Stimulated activated CD4-positive, alpha-beta T cell treated with anti-CD3 and anti-CD28 coated beads, Interleukin-12 subunit alpha, Interleukin-12 subunit beta, amount 100 ng/mL, for 48 hours (primary cell): ENCODE results near the gene UBE2R2.
"Not testable (repeated sequence)": the region's sequence is repeated elsewhere in the genome, so short reads cannot be mapped to it uniquely, and the experiment has no call there.

Experiments used
- DNase-seq, 3 donors: peaks; one replicate each; pipeline ENCODE4 v3.0.0-alpha.2; 2020; ENCODE audit warnings: low read depth in 2 of 3, low spot score in 1 of 3

Gene UBE2R2

GRCh38 chr9:33816327-33817252 lies at the start of gene UBE2R2:
Gene UBE2R2, plus strand, starts transcription at chr9:33817160. Its CDS starts 598 bp downstream, at chr9:33817758.
- peak; percentile 85 to 92 (median 86) for DNase-seq

DNA sequence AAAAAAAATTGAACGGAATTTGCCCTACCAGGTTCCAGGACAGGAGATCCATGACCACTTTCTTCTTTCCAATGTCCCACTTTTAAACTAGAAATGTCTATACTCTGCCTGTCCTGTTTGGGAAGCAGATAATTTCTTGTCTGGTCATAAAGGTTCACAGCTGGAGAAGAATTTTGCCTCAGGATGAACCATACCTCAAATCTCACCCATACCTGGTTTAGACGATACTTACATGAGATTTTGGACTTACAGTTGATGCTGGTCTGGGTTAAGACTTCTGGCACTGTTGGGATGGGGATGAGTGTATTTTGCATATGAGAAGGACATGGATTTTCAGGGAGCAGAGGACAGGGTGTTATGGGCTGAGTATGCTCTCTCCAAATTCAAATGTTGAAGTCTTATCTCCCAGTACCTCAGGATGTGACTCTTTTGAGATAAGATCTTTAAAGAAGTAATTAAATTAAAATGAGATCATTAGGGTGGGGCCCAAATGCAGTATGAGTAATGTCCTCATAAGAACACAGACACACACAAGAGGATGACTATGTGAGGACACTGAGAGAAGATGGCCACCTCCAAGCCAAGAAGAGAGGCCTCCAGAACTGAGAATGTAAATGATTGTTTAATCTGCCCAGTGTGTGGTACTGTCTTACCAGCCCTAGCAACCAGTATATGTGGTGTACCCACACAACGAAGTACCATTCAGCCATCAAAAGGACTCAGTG lies 46.6 kb upstream of the UBE2R2 start:
- not testable (repeated sequence) for DNase-seq

GRCh38 chr9:33773135-33773534 lies 43.8 kb upstream of the UBE2R2 start:
- DNase-seq: not testable (repeated sequence)

DNA sequence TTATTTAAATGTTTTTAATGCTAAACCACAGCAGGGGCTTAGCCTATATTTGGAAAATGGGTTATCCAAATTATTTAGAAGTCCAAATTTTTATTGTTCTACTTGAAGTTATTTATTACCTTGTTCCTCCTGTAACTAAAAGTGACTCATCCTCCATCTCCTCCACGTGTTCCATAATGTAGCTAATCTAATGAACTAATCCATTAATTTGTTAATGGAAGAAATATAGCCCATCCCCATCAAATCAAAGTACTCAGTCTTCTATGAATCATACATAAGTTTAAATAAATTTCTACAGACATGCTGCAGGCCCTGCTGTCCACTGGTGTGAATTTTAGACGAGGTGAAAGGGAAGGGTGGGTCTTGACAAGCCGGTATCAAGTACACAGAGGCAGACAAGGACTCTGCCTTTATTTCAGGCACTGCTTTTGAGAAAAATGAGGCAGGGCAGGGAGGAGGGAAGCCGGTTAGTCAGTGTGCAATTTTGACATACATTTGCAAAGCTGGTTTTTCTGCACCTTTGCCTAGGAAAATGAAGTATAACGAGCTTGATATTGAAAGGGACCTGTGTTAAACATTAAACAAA lies 42.8 kb upstream of the UBE2R2 start:
- not testable (repeated sequence) for DNase-seq

GRCh38 chr9:33776578-33776977 lies 40.4 kb upstream of the UBE2R2 start:
- DNase-seq: no peak

GRCh38 chr9:33778700-33779351 lies 38.1 kb upstream of the UBE2R2 start:
- DNase-seq: peak; percentile 13 to 54 (median 31)

DNA sequence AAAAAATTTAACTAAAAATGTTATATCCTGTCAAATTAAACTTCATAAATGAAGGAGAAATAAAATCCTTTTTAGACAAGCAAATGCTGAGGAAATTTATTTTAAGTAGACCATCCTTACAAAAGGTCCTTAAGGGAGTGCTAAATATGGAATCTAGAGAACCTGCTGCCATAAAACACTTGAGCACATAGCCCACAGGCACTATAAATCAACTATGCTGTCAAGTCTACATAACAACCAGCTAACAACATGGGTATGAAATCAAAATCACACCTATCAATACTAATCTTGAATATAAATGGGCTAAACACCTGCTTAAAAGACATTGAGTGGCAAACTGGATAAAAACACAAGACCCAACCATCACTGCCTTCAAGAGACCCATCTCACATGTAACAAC lies 36.7 kb upstream of the UBE2R2 start:
- DNase-seq: no peak

DNA sequence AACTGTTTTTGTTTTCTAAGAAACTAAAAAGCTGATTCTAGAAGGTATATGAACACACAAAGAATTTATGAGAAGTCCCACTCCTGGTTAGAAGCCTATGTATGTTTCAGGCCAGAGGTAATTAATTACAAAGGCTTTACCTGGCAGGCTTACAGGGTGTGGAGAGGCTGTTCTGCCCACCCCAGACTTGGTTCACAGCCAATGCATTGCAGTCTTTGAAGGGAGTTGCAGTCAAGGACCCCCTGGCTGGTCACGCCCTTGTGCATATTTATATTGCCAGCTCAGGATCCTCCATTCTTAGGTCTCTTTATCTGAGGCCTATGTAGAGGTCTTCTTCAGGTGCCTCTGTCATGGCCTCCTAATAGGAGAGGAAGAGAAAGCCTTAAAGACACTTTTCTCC lies 35.2 kb upstream of the UBE2R2 start:
- no peak for DNase-seq

DNA sequence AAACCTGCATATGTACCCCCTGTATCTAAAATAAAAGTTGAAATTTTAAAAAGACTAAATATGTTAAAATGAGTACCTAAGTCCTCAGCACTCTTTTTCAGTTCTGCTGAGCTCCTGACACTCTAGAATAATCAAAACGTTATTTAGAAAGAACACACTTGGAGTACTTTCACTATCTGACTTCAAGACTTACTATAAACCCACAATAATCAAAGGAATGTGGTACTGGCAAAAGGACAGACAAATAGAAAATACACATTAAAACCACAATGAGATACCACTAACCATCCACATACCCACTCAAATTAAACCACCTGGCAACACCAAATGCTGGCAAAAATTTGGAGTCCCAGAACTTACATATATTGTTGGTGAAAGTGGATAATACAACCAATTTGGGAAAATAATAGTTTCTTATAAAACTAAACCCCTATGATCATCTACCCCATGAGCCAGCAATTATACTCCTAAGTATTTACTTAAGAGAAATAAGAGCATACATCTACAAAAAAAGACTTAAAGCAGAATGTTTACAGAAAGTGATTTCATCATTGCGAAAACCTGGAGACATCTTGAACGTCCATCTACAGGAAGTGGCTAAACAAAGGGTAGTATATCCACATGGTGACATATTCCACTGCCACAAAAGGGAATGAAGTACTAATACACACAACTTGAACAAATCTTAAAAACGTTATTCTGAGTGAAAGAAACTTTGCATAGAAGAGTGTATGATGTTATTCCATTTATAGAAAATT lies 34.4 kb upstream of the UBE2R2 start:
- no peak for DNase-seq

- DNase-seq: no peak
Measured at GRCh38 chr9:33785914-33786313, 31.0 kb upstream of the UBE2R2 start.

DNA sequence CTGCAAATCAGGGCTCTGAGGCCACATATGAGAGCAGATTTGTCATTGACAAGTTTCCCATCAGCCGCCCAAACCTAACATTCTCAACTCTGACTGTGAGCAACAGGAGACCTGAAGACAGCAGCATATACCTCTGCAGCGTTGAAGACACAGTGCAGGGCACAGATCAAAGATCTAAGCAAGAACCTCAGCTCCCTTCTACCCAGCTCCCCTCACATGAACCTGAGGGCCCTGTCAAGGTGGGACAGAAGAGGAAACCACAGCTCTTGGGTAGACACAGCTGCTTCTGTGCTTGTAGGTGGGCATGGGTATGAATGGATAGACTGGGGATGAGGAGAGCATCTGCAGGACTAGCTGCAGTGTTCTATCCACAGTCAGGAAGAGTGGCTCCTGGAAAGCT lies 30.3 kb upstream of the UBE2R2 start:
- DNase-seq: no peak

DNA sequence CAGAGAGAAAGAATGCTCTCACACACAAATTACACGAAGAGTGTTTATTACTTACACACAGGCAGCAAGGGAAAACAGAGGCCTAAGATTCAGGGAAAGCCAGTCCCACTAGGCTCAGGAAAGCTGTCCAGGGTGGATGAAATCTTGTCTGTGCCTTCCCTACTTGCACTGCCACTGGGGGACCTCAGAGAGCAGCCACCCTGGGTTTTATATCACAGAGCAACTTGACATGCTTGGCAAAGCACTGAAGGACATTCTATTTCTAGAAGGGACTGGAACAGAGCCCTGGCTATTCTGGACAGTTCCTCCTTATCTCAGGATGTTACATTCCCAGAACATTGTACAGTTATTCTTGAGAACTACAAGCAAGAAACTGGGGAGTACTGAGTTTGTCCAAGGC lies 29.1 kb upstream of the UBE2R2 start:
- no peak for DNase-seq

GRCh38 chr9:33789429-33789828 lies 27.5 kb upstream of the UBE2R2 start:
- DNase-seq: not testable (repeated sequence)

DNA sequence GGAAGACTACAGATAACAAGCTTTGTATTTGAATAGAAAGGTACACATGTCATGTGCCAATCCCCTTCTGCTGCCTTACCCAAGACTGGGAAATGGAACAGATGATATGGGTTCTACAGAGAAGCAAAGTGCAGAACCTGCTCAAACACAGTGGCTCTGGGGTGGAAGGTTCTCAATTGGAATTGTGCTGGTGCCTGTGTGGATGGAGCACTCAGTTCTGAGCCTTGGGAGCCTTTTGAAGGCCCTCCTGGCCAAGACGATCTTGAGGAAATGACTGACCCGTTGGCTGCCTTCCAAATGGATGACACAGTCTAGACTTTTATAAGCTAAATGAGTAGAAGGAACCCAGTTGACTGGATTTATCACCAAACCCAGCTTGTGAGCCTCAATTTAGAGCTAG lies 25.8 kb upstream of the UBE2R2 start:
- DNase-seq: no peak

- DNase-seq: not testable (repeated sequence)
Measured at GRCh38 chr9:33793496-33793895, 23.5 kb upstream of the UBE2R2 start.

DNA sequence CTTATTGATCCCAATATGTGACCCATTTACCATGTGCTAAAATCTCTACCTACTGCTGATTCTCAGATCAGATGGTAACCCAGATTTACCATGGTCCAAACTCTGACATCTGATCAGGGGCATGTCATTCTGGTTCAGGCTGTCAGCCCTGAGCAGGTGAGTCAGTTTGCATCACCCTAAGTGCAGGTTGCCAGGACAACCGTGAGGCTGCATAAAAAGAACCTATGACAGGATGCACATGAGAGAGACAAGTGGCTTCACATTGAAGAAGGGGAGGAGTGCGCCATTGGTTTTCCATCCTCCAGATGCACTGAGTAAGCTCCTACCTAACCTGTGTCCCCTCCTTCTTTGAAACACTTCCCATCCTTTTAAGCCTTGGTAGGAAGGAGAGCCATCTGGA lies 22.4 kb upstream of the UBE2R2 start:
- DNase-seq: no peak

DNA sequence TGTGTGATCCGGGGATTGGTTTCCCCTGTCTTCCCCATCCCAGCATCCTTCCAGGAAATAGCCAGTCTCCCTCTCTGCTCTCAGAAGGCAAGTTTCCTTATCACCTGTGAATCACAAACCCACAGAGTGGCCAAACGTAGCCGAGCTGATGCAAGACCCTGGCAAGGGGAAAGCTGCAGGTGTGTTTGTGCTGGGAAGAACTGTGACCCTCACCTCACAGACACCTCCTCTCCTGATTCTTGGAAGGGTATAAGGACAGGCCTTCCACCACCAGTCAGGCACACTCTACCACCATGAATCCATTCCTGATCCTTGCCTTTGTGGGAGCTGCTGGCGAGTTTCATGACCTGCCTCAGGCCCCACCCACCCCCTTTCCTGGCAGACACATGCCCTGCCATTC lies 21.7 kb upstream of the UBE2R2 start, which contains the start of gene PRSS3:
Gene PRSS3, plus strand, starts transcription at position 281 of the 400 bp plus-strand sequence. Its CDS starts 13 bp downstream, at position 294.
- no peak for DNase-seq

DNA sequence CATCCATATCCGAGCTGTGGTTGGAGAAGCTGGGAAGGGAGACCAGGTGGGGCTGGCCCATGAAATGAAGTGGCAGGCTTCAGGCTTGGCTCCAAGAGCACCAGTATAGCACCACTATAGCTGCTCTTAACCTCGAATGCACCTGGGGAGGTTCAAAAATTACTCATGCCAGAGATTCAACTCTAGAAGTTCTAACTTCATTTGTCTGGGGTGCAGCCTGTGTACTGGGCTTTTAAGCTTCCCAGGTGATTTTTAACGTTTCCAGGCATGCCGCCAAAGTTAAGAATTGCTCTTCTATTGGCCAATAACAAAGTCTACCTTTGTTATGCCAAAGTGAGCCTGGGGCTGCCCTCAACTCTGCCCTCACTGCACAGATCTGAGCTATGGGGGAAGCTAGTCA lies 21.1 kb upstream of the UBE2R2 start:
- DNase-seq: no peak

- DNase-seq: not testable (repeated sequence)
Measured at GRCh38 chr9:33796679-33797078, 20.3 kb upstream of the UBE2R2 start.

DNA sequence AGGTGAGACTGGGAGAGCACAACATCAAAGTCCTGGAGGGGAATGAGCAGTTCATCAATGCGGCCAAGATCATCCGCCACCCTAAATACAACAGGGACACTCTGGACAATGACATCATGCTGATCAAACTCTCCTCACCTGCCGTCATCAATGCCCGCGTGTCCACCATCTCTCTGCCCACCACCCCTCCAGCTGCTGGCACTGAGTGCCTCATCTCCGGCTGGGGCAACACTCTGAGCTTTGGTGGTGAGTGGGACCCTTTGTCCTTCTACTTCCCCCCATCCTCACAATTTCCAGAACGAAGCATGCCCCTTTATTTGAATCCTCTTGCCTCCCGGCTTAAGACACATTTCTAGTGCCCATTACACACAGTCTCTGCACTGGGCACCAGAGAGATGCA lies 19.1 kb upstream of the UBE2R2 start:
- no peak for DNase-seq
